ENCODE data around the gene HOXA7. TPM values are rescaled to one million over a fixed set of nuclear protein-coding genes. Genes with fewer than 3 reads are reported as not detected.
A peak's percentile ranks its signal among the peaks of the same experiment; 100 is the strongest.

Gene HOXA7
- total and polyA plus RNA-seq, 4 experiments from 2014 or later, result not detected

DNA sequence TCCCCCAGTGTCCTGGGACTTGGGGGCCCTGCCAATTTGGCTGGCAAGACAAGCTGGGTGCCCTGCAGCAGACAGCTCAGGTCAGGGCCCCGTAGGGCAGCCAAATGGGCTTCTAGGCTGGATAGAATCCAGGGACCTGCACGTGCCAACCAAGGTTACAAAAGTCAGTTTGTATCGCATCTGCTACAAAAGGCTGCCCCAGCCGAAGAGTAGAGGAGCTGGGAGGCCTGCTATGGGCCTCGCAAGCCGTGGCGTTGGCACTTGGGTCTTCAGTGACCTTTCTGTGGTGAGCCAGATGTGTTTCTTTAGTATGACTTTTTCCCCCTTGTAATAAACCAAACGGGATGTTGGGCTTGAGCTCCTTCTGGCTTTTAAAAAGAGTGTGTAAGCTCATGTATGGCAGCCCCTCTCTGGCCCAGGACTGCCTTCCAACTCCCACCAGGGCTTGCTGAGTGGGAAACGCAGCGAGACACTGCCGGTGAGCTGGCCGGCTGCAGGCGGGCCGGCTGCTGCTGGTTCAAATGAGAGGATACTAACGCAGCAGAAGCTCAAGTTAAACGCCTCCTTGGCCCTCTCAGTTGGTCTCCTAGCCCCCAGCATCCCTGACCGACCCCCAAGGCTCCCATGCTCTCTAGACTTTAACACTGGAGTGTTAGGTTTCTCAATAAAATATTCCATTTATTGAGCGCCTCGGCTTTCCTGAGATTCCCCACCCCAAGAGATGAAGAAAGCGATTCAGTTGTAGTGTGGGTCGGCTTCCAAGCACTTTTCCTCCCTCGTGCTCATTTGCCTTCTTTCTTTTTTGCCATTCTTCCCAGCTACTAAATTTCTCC lies 20.7 kb upstream of the HOXA7 start:
- ChIA-PET CTCF (ENCODE audit: partially characterized antibody) (interaction anchor here (0.8 to 4.4 kb wide), 12 partner anchors 8 to 1284 kb away, joined by 3 to 38 read pairs (median 4); partner anchors contain the start of gene HOXA11), POLR2A (ENCODE audit: partially characterized antibody) (interaction anchor here (1.1 kb wide), 1 partner anchor 20 kb away, joined by 3 read pairs; no protein-coding TSS in a partner anchor)
- intact Hi-C loops (cut with micrococcal nuclease), result no loop called here
- no peak overlapping the region for H3K4me3 ChIP-seq (ENCODE audit: low read length in 2 of 2)
- peaks cover 26% of the 10 kb centered on the region for H3K4me1 ChIP-seq (ENCODE audit: insufficient read depth, low read length)
- DNase-seq, result no peak
- H3K27ac ChIP-seq (ENCODE audit: low read depth, low read length), result no peak overlapping the region
- H3K27me3 ChIP-seq (ENCODE audit: insufficient read depth, low read length), result peaks cover 48% of the 10 kb centered on the region
- peak overlapping the region in 1 of 7 donors; percentile 22 for H3K27ac Mint-ChIP-seq
- peaks cover 0 to 3% (median 0%) of the 10 kb centered on the region in 8 donors for H3K9me3 Mint-ChIP-seq
- H3K4me1 Mint-ChIP-seq, result peaks cover 5 to 28% (median 12%) of the 10 kb centered on the region in 4 donors
- H3K27me3 Mint-ChIP-seq, result peaks cover 49 to 64% of the 10 kb centered on the region in 2 donors
- H3K4me3 Mint-ChIP-seq, result no peak overlapping the region
- no peaks in the 10 kb centered on the region for H3K9me3 ChIP-seq (ENCODE audit: control insufficient read depth in 1 of 2, low read length in 2 of 2)
- H3K36me3 ChIP-seq (ENCODE audit: insufficient read depth, low read length), result no peaks in the 10 kb centered on the region
- H3K36me3 Mint-ChIP-seq, result peaks cover 0 to 4% of the 10 kb centered on the region in 2 donors

DNA sequence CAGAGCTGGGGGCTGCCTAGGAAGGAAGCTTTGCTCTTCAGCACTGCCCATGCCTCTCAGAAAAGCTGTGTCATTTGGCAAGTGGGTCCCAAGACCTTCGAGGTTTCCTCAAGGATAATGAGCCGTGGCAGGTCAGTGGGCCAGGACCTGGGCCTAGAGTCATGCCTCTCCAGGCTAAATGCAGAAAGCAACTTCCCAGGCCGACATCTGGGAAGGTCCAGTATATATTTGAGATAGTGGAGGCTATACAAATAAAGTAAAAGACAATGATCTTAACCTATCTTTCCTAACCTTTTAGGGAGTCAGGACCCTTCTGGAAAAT lies 20.0 kb upstream of the HOXA7 start:
- Histone ChIP-seq H3K27me3 (ENCODE audit: insufficient read depth, low read length) (peaks cover 55% of the 10 kb centered on the region), H3K4me3 (ENCODE audit: low read length in 2 of 2) (no peak overlapping the region), H3K4me1 (ENCODE audit: insufficient read depth, low read length) (peaks cover 33% of the 10 kb centered on the region), H3K9me3 (ENCODE audit: control insufficient read depth in 1 of 2, low read length in 2 of 2) (no peaks in the 10 kb centered on the region), H3K27ac (ENCODE audit: low read depth, low read length) (no peak overlapping the region), H3K36me3 (ENCODE audit: insufficient read depth, low read length) (no peaks in the 10 kb centered on the region)
- POLR2A ChIA-PET (ENCODE audit: partially characterized antibody), result interaction anchor here (1.1 kb wide), 1 partner anchor 20 kb away, joined by 3 read pairs; no protein-coding TSS in a partner anchor
- Mint-ChIP-seq H3K27me3 (peaks cover 55 to 68% of the 10 kb centered on the region in 2 donors), H3K9me3 (peaks cover 0 to 8% (median 2%) of the 10 kb centered on the region in 8 donors), H3K36me3 (peaks cover 2 to 4% of the 10 kb centered on the region in 2 donors), H3K4me1 (peaks cover 9 to 35% (median 18%) of the 10 kb centered on the region in 4 donors), H3K4me3 (no peak overlapping the region), H3K27ac (no peak overlapping the region)
- CTCF ChIA-PET (ENCODE audit: partially characterized antibody), result interaction anchor here (1.1 to 4.4 kb wide), 7 partner anchors 9 to 23 kb away, joined by 3 to 38 read pairs (median 5); partner anchors contain the start of gene HOXA11
- intact Hi-C loops (cut with micrococcal nuclease), result no loop called here
- no peak for DNase-seq

DNA sequence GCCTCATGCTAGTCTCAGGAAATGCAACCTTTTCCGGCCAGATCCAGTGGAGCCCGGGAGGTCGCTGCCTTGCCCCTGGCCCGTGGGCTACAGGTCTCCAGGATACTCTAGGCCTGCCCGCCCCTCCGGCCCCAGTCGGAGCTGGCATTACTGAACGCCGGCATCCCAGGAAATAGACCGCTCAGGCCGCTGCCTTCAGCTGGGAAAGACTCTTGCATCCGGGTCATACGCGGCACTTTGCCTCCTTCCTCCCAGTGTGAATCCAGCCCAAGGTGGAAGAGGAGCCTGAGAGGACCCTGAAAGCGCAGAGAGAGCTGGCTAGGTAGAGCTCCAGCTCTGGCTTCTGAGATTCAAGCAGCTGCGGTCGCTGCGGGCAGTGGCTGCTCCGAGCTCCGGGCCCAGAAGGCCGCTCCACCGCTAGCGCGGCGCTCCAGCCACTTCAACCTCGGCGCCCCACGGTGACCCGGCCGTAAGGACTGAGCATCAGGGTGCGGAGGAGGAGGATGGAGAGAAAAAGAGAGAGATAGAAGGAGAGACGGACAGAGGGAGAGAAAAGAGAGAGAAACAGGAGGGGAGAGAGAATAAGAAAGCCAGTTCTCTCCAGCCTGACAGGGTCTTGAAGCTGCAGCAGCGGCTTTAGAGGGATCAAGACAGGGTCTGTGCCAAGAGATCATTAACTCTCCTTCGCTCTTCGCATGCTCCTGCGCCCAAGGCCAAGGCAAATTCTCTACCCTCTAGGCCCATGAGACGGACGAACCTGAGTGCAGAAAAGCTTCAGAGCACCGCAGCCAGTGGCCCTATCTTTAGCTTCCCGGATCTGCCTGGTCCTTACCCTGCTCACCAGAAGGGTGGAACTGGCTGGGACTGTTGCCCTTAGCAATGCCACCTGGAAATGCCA lies 19.4 kb upstream of the HOXA7 start:
- Mint-ChIP-seq H3K9me3 (peaks cover 0 to 10% (median 2%) of the 10 kb centered on the region in 8 donors), H3K4me1 (peaks cover 11 to 37% (median 19%) of the 10 kb centered on the region in 4 donors), H3K27me3 (peaks cover 58 to 71% of the 10 kb centered on the region in 2 donors), H3K4me3 (peak overlapping the region in 1 of 8 donors; percentile 52), H3K27ac (no peak overlapping the region), H3K36me3 (peaks cover 2 to 4% of the 10 kb centered on the region in 2 donors)
- intact Hi-C loops (cut with micrococcal nuclease), result no loop called here
- Histone ChIP-seq H3K4me1 (ENCODE audit: insufficient read depth, low read length) (peaks cover 35% of the 10 kb centered on the region), H3K27me3 (ENCODE audit: insufficient read depth, low read length) (peaks cover 61% of the 10 kb centered on the region), H3K36me3 (ENCODE audit: insufficient read depth, low read length) (no peaks in the 10 kb centered on the region), H3K27ac (ENCODE audit: low read depth, low read length) (no peak overlapping the region), H3K9me3 (ENCODE audit: control insufficient read depth in 1 of 2, low read length in 2 of 2) (no peaks in the 10 kb centered on the region), H3K4me3 (ENCODE audit: low read length in 2 of 2) (no peak overlapping the region)
- ChIA-PET POLR2A (ENCODE audit: partially characterized antibody) (no interaction called here), CTCF (ENCODE audit: partially characterized antibody) (interaction anchor here (1.2 to 3.2 kb wide), 6 partner anchors 9 to 19 kb away, joined by 3 to 10 read pairs (median 5); partner anchors contain the start of genes HOXA11 and HOXA7)
- DNase-seq, result no peak

DNA sequence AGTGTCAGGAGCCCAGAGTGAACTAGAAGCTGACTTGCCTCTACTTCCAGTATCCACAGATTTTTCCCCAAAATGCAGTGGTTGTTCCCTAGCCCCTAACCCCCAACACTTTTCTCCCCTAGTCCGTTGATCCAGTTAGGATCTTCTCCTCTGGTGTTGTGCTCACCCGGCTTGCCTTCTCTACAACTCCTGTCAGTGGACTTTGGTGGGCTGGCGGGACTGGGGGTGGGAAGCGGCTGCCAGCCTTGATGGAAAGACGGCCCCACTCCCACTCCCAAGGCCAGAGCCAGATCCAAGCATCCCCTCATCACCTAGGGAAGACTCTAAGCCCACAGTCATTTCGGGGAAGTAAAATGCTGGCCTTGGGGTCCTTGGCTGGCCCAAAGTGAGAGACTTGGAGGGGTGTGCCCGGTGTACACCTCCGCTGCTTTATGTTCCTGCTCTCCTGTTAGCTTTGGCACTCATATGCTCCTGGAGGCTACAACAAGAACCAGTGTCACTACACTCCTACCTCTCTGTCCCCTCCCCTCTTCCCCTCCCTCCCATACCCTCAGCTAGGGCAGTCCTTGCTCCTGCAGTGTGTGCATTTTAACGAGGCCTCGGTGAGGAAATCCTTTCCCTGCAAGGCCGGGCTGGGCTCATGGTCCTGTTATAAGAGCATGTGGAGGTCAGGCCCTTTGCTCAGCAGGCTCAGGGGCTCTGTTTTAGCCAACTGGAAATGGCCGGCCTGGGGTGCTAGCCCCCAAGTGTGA lies 18.6 kb upstream of the HOXA7 start:
- Mint-ChIP-seq H3K27me3 (peaks cover 63 to 73% of the 10 kb centered on the region in 2 donors), H3K27ac (peak overlapping the region in 1 of 7 donors; percentile 72), H3K4me1 (peaks cover 11 to 37% (median 20%) of the 10 kb centered on the region in 4 donors), H3K9me3 (peaks cover 0 to 14% (median 2%) of the 10 kb centered on the region in 8 donors), H3K4me3 (peak overlapping the region in 6 of 8 donors; percentile 34 to 81 (median 54)), H3K36me3 (peaks cover 2 to 4% of the 10 kb centered on the region in 2 donors)
- CTCF ChIA-PET (ENCODE audit: partially characterized antibody), result interaction anchor here (1.2 to 3.2 kb wide), 4 partner anchors 12 to 21 kb away, joined by 3 to 10 read pairs (median 6); partner anchors contain the start of gene HOXA7
- peaks cover 35% of the 10 kb centered on the region for H3K4me1 ChIP-seq (ENCODE audit: insufficient read depth, low read length)
- peaks cover 63% of the 10 kb centered on the region for H3K27me3 ChIP-seq (ENCODE audit: insufficient read depth, low read length)
- intact Hi-C loops (cut with micrococcal nuclease), result no loop called here
- no peak overlapping the region for H3K27ac ChIP-seq (ENCODE audit: low read depth, low read length)
- no peak for DNase-seq
- POLR2A ChIA-PET (ENCODE audit: partially characterized antibody), result interaction anchor here (0.9 to 1.8 kb wide), 2 partner anchors 8 to 10 kb away, joined by 3 to 9 read pairs; partner anchors contain the start of gene HOXA11
- no peaks in the 10 kb centered on the region for H3K9me3 ChIP-seq (ENCODE audit: control insufficient read depth in 1 of 2, low read length in 2 of 2)
- no peak overlapping the region for H3K4me3 ChIP-seq (ENCODE audit: low read length in 2 of 2)
- no peaks in the 10 kb centered on the region for H3K36me3 ChIP-seq (ENCODE audit: insufficient read depth, low read length)

DNA sequence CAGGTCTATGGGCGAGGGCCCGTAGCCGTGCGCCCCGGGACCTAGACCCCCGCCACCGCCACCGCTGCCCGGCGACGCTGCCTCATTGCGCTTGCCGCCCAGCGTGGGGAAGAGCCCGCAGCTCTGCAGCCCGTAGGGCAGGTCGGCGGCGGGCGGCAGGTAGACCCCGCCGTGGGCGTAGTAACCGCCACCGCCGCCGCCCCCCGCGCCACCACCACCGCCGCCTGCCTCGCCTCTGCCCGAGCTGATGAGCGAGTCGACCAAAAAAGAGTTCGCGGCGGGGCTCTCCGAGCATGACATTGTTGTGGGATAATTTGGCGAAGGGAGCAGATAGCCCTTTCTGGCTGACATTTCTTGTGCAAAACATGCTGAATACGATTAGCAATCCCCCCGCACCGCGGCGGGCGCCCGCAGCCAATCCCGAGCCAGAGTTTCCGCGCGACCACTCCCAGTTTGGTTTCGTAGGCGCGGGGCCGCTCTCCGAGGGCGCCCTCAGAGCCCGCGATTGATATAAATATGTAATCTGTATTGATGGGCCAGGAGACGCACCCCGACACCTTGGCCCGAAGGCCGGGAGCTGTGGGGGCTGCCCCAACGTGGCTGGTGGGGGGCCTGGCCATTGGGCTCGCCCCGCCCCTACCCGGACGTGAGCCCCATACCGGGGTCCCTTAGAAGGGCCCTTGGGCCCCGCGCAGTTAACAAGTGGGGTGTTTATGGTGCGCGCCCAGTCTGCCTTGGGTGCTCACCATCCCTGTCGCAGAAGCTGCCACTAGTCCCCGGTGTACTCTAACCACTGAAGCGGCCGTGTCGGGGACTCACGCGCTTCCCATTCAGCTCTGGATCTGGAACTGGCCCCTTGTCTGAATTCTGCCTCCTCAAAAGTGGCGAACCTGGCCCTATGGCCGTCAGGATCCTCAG lies 17.7 kb upstream of the HOXA7 start, which contains the start of gene HOXA10:
Gene HOXA10 (minus strand): TSS at position 365 of the 918 bp plus-strand sequence. CDS start 14 bp downstream, at position 351.
- H3K27me3 ChIP-seq (ENCODE audit: insufficient read depth, low read length), result peaks cover 60% of the 10 kb centered on the region

More for the DNA sequence above, 17.7 kb upstream of the HOXA7 start, which contains the start of gene HOXA10:
- Mint-ChIP-seq H3K27ac (peak within 1 kb of the TSS in 2 of 7 donors; percentile 72 to 84), H3K9me3 (peaks cover 0 to 12% (median 2%) of the 10 kb centered on the region in 8 donors), H3K27me3 (peaks cover 58 to 67% of the 10 kb centered on the region in 2 donors), H3K36me3 (peaks cover 0 to 2% of the 10 kb centered on the region in 2 donors), H3K4me3 (peak within 1 kb of the TSS; percentile 31 to 81 (median 60)), H3K4me1 (peaks cover 10 to 29% (median 15%) of the 10 kb centered on the region in 4 donors)
- DNase-seq, result no peak
- ChIA-PET CTCF (ENCODE audit: partially characterized antibody) (interaction anchor here (1.4 to 3.2 kb wide), 4 partner anchors 13 to 1322 kb away, joined by 3 to 10 read pairs (median 4); partner anchors contain the start of gene HOXA7), POLR2A (ENCODE audit: partially characterized antibody) (interaction anchor here (0.9 to 2.6 kb wide), 5 partner anchors 9 to 1313 kb away, joined by 3 to 9 read pairs (median 6); partner anchors contain the start of gene HOXA11)
- peaks cover 31% of the 10 kb centered on the region for H3K4me1 ChIP-seq (ENCODE audit: insufficient read depth, low read length)
- peak within 1 kb of the TSS in 1 of 2 donors; percentile 32 for H3K4me3 ChIP-seq (ENCODE audit: low read length in 2 of 2)
- no peaks in the 10 kb centered on the region for H3K9me3 ChIP-seq (ENCODE audit: control insufficient read depth in 1 of 2, low read length in 2 of 2)
- no peaks in the 10 kb centered on the region for H3K36me3 ChIP-seq (ENCODE audit: insufficient read depth, low read length)
- no peak within 1 kb of the TSS for H3K27ac ChIP-seq (ENCODE audit: low read depth, low read length)
- intact Hi-C loops (cut with micrococcal nuclease), result loop anchor here (1.0 kb wide), 1 partner anchor 10 kb away; no protein-coding TSS in a partner anchor

Data from CD4-positive, alpha-beta memory T cell (primary cell).